Lung (tissue), 12 donors: Measurements from ENCODE around the gene TRABD2B. TPM values are rescaled to one million over a fixed set of nuclear protein-coding genes. Genes with fewer than 3 reads are reported as not detected.
A peak's percentile ranks its signal among the peaks of the same experiment; 100 is the strongest.

Source experiments
- ATAC-seq: fragments of 200-7000 bp; cut with Tn5 transposase; one replicate; pipeline ENCODE4 v1.9.1; 2020; ENCODE audit warnings: moderate number of reproducible peaks; ENCODE audit not compliant: insufficient read depth, low FRiP score
- DNase-seq, 3 donors: peaks; one replicate each; pipeline ENCODE4 v3.0.0-alpha.2; 2013 to 2017
- H3K27ac ChIP-seq, 2 donors: one replicate each; pipeline ENCODE4 v1.5.1; 2013; ENCODE audit warnings: mild to moderate bottlenecking in 2 of 2, moderate library complexity in 2 of 2, control low read depth in 1 of 2, inconsistent platforms in 1 of 2, low read depth in 1 of 2, low read length in 1 of 2
- H3K27me3 ChIP-seq, 3 donors: one replicate each; pipeline ENCODE4 v1.5.1; 2013; ENCODE audit warnings: low read length in 2 of 3; ENCODE audit not compliant: control insufficient read depth in 3 of 3, insufficient read depth in 3 of 3
- H3K36me3 ChIP-seq, 4 donors: one replicate each; pipeline ENCODE4 v1.5.1; 2013; ENCODE audit warnings: low read length in 4 of 4, mild to moderate bottlenecking in 1 of 4, moderate library complexity in 1 of 4; ENCODE audit not compliant: control insufficient read depth in 4 of 4, insufficient read depth in 4 of 4
- H3K4me1 ChIP-seq, 5 donors: one replicate each; pipeline ENCODE4 v1.5.1; 2013; ENCODE audit warnings: low read length in 5 of 5, mild to moderate bottlenecking in 2 of 5, moderate library complexity in 1 of 5; ENCODE audit not compliant: control insufficient read depth in 5 of 5, insufficient read depth in 5 of 5
- H3K4me3 ChIP-seq: one replicate; pipeline ENCODE4 v1.5.1; 2013; ENCODE audit warnings: mild to moderate bottlenecking, control low read depth, moderate library complexity
- H3K9ac ChIP-seq, 2 donors: one replicate each; pipeline ENCODE4 v1.5.1; 2013; ENCODE audit warnings: low read length in 2 of 2, control low read depth in 1 of 2; ENCODE audit not compliant: insufficient read depth in 1 of 2
- H3K9me3 ChIP-seq, 4 donors: one replicate each; pipeline ENCODE4 v1.5.1; 2013; ENCODE audit warnings: low read length in 3 of 4, mild to moderate bottlenecking in 1 of 4, moderate library complexity in 1 of 4; ENCODE audit not compliant: control insufficient read depth in 4 of 4, insufficient read depth in 3 of 4
- CTCF ChIP-seq: IDR thresholded peaks from 2 replicates; pipeline ENCODE4 v1.5.1; 2012; ENCODE audit warnings: mild to moderate bottlenecking; ENCODE audit errors: control extremely low read depth, extremely low read depth
- WGBS, 2 donors: extraction: QIAGEN DNeasy Blood & Tissue Kit; methylation state at CpG; one replicate each; pipeline ENCODE4 v1.1.7; 2013; 5-methylcytosine and 5-hydroxymethylcytosine counted together
- polyA plus RNA-seq, 2 donors: library from polyadenylated mRNA; stranded (reverse); fragments of 200-250 nt; gene quantifications; one replicate each; pipeline ENCODE4 v1.2.1, GENCODE V29; 2013
- total RNA-seq, 2 donors: library from RNA; depleted of rRNA in 1 of 2; stranded (reverse); fragments of >200 nt in 1 of 2; gene quantifications; one replicate each; pipeline ENCODE4 v1.2.1, GENCODE V29; 2014 to 2021
- donor health status: control.
- donor health status: control.
- donor health status: Bipolar disorder and iron deficiency.
- donor health status: healthy.
- donor health status: DM: yes; HTN: yes; CAD: no.

Gene TRABD2B
- total and polyA plus RNA-seq, 4 donors, result 0.37 to 1.9 (median 0.64) TPM

GRCh38 chr1:47940779-47941178, 56.4 kb downstream of the TRABD2B start:
- no peak overlapping the region for H3K9ac ChIP-seq
- WGBS, 2 donors, result 50 to 65% methylated on average over 5 of the region's 5 CpGs
- DNase-seq, result peak in 1 of 3 donors; percentile 65
- ATAC-seq, result no peak
- H3K4me3 ChIP-seq, result no peak overlapping the region
- TF ChIP-seq CTCF, result no peak
- peaks cover 0 to 30% (median 14%) of the 10 kb centered on the region in 5 donors for H3K4me1 ChIP-seq
- no peaks in the 10 kb centered on the region for H3K27me3 ChIP-seq
- no peaks in the 10 kb centered on the region for H3K9me3 ChIP-seq
- H3K36me3 ChIP-seq, result no peaks in the 10 kb centered on the region
- no peak overlapping the region for H3K27ac ChIP-seq

GRCh38 chr1:47940326-47940725, 56.9 kb downstream of the TRABD2B start:
- TF ChIP-seq CTCF, result no peak
- H3K9ac ChIP-seq, result no peak overlapping the region
- DNase-seq, result no peak
- no peak overlapping the region for H3K27ac ChIP-seq
- H3K4me1 ChIP-seq, result peaks cover 0 to 30% (median 14%) of the 10 kb centered on the region in 5 donors
- no peaks in the 10 kb centered on the region for H3K27me3 ChIP-seq
- no peaks in the 10 kb centered on the region for H3K9me3 ChIP-seq
- H3K4me3 ChIP-seq, result no peak overlapping the region
- no peaks in the 10 kb centered on the region for H3K36me3 ChIP-seq
- ATAC-seq, result no peak
- WGBS, 2 donors, result 67 to 73% methylated on average over 8 of the region's 8 CpGs

- no peaks in the 10 kb centered on the region for H3K9me3 ChIP-seq
- 27 to 41% methylated on average over 2 of the region's 2 CpGs for WGBS, 2 donors
- no peak overlapping the region for H3K4me3 ChIP-seq
- no peaks in the 10 kb centered on the region for H3K27me3 ChIP-seq
- no peak overlapping the region for H3K27ac ChIP-seq
- no peak overlapping the region for H3K9ac ChIP-seq
- DNase-seq (peak in 2 of 3 donors; percentile 52 to 79), ATAC-seq (no peak)
- no peak for TF ChIP-seq CTCF
- peaks cover 0 to 34% (median 14%) of the 10 kb centered on the region in 5 donors for H3K4me1 ChIP-seq
- no peaks in the 10 kb centered on the region for H3K36me3 ChIP-seq
These were observed 58.7 kb downstream of the TRABD2B start for GRCh38 chr1:47938520-47938919.
